Measurements from ENCODE around the gene CHPF. TPM values are rescaled to one million over a fixed set of nuclear protein-coding genes. Genes with fewer than 3 reads are reported as not detected.
A peak's percentile ranks its signal among the peaks of the same experiment; 100 is the strongest.

The CHPF gene
- total RNA-seq, 1 experiment from 2014 or later = 228 TPM

- Histone ChIP-seq H3K79me2 (ENCODE audit: insufficient read depth, low read length) (peaks cover 14% of the 10 kb centered on the region), H2AFZ (ENCODE audit: low read depth, low read length, poor library complexity, severe bottlenecking) (no peak within 1 kb of the TSS), H3K9me2 (ENCODE audit: insufficient read depth) (no peaks in the 10 kb centered on the region), H3K27me3 (ENCODE audit: insufficient read depth, low read length) (no peaks in the 10 kb centered on the region), H3K27ac (ENCODE audit: low read depth, low read length) (peak within 1 kb of the TSS; percentile 98), H3K4me3 (replicated peaks in 1 of 2; ENCODE audit: low read depth in 1 of 2, low read length in 2 of 2) (peak within 1 kb of the TSS; percentile 75 to 91), H4K20me1 (ENCODE audit: insufficient read depth) (no peaks in the 10 kb centered on the region), H3K36me3 (ENCODE audit: control insufficient read depth in 1 of 2, insufficient read depth in 2 of 2, low read length in 2 of 2) (0 out of 4 replicates have a peak, but pooled peaks cover 0 to 3% of the 10 kb centered on the region in 2 experiments), H3K4me1 (ENCODE audit: control insufficient read depth in 1 of 2, insufficient read depth in 2 of 2, low read length in 2 of 2) (peaks cover 24 to 54% of the 10 kb centered on the region in 2 experiments), H3K4me2 (ENCODE audit: low read length) (peak within 1 kb of the TSS; percentile 99), H3K9ac (ENCODE audit: low read length) (peak within 1 kb of the TSS; percentile 80), H3K9me3 (ENCODE audit: control insufficient read depth in 1 of 2, insufficient read depth in 1 of 2, low read depth in 1 of 2, low read length in 2 of 2) (no peaks in the 10 kb centered on the region)
- TF ChIP-seq ZBTB33 (IDR thresholded peaks at IDR 0.05; ENCODE audit: extremely low read depth, insufficient replicate concordance, low read length) (peak; percentile 99), CTCF (IDR thresholded peaks at IDR 0.05 in 2 of 3, conservative IDR thresholded peaks at IDR 0.05 in 1 of 3; ENCODE audit: borderline replicate concordance in 1 of 3, insufficient read depth in 1 of 3, low read depth in 2 of 3, low read length in 2 of 3) (0 out of 6 replicates have a peak, but pooled peaks of 1 of the 3 experiments have one; percentile 5), POLR2A (IDR thresholded peaks at IDR 0.05; ENCODE audit: borderline replicate concordance, extremely low read depth, insufficient read depth, insufficient read length) (peak; percentile 58), YY1 (IDR thresholded peaks at IDR 0.05; ENCODE audit: extremely low read depth, insufficient replicate concordance, low read depth, low read length) (peak; percentile 54), POLR2AphosphoS5 (IDR thresholded peaks at IDR 0.05; ENCODE audit: low read depth, low read length) (peak; percentile 69), ZNF274 (IDR thresholded peaks at IDR 0.05; ENCODE audit: low read depth, low read length) (no peak)
- ChIA-PET POLR2A (interaction anchor here (0.6 to 2.8 kb wide), 16 partner anchors 9 to 191 kb away, joined by 3 to 18 read pairs (median 4); partner anchors contain the start of genes ASIC4 and DNPEP), RAD21 (ENCODE audit: low non-redundant PET in 1 of 2, low total read pairs in 2 of 2, uncharacterized antibody in 2 of 2, unreplicated experiment in 2 of 2) (interaction anchor here (0.6 to 1.0 kb wide), 5 partner anchors 24 to 94 kb away, joined by 3 to 7 read pairs (median 4); no protein-coding TSS in a partner anchor), CTCF (interaction anchor here (0.6 to 5.2 kb wide), 21 partner anchors 10 to 496 kb away, joined by 3 to 56 read pairs (median 5); no protein-coding TSS in a partner anchor)
- TSS peak; percentile 88 for BruUV-seq (replicated peaks)
- DNase-seq (ENCODE audit: low read depth, low spot score) (peak; percentile 99), ATAC-seq (peak; percentile 85)
- intact Hi-C loops (cut with micrococcal nuclease) = loop anchor here (2.0 kb wide), 1 partner anchor 190 kb away; no protein-coding TSS in a partner anchor
Measured at GRCh38 chr2:219498280-219499057, 45.1 kb downstream of the CHPF start, which contains the start of gene GMPPA. Gene GMPPA (plus strand): TSS chr2:219498891. CDS start chr2:219499976, 1,085 bp downstream.

Data from HCT116 (cell line).